Activated T-cell treated with anti-CD3 and anti-CD28 coated beads, Interleukin-2, amount 50 U/mL, for 24 hours (primary cell): ENCODE results near the gene MAST4.

ENCODE experiments used
- DNase-seq: peaks from one replicate; pipeline ENCODE4 v3.0.0-alpha.2; 2020
- H3K27ac Mint-ChIP-seq: 2 replicates; pipeline ENCODE4 v1.8.0; 2020; ENCODE audit warnings: mild to moderate bottlenecking, mixed read lengths
- H3K27me3 Mint-ChIP-seq: 2 replicates; pipeline ENCODE4 v1.8.0; 2020; ENCODE audit warnings: mixed read lengths
- H3K36me3 Mint-ChIP-seq: 2 replicates; pipeline ENCODE4 v1.8.0; 2020; ENCODE audit warnings: low read depth, mixed read lengths
- H3K4me1 Mint-ChIP-seq: 2 replicates; pipeline ENCODE4 v1.8.0; 2020; ENCODE audit warnings: low read depth, mixed read lengths
- H3K4me3 Mint-ChIP-seq: 2 replicates; pipeline ENCODE4 v1.8.0; 2020; ENCODE audit warnings: mild to moderate bottlenecking, moderate library complexity, mixed read lengths
- H3K9me3 Mint-ChIP-seq: 2 replicates; pipeline ENCODE4 v1.8.0; 2020; ENCODE audit warnings: mixed read lengths

MAST4 gene

GRCh38 chr5:66993448-66993847, 397.3 kb downstream of the MAST4 start:
- H3K36me3 Mint-ChIP-seq, result no peaks in the 10 kb centered on the region
- H3K4me1 Mint-ChIP-seq, result no peaks in the 10 kb centered on the region
- H3K27ac Mint-ChIP-seq, result no peak overlapping the region
- DNase-seq, result no peak
- H3K9me3 Mint-ChIP-seq, result no peaks in the 10 kb centered on the region
- H3K4me3 Mint-ChIP-seq, result no peak overlapping the region
- H3K27me3 Mint-ChIP-seq, result no peaks in the 10 kb centered on the region

DNA sequence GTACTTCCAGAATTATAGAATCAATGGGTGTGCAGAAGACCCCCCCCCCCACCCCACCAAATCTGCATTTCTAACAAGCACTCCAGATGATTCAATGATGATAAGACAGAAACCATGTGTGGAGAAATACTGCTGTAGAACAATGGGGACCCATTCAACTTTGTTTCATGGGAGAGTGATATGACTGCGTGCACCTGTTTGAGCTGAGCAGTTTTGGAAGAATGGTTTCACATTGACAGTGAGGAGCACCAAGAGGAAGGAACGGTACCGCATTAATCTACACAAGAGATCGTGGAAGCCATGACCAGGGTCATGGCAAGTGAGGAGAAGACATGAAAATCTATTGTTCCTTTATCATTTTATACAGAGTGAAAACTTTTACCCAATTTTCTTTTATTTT, 397.7 kb downstream of the MAST4 start:
- H3K36me3 Mint-ChIP-seq, result no peaks in the 10 kb centered on the region
- no peak for DNase-seq
- H3K4me1 Mint-ChIP-seq, result no peaks in the 10 kb centered on the region
- no peaks in the 10 kb centered on the region for H3K9me3 Mint-ChIP-seq
- no peaks in the 10 kb centered on the region for H3K27me3 Mint-ChIP-seq
- H3K27ac Mint-ChIP-seq, result no peak overlapping the region
- H3K4me3 Mint-ChIP-seq, result no peak overlapping the region

- Mint-ChIP-seq H3K4me3 (no peak overlapping the region), H3K9me3 (no peaks in the 10 kb centered on the region), H3K4me1 (no peaks in the 10 kb centered on the region), H3K27ac (no peak overlapping the region), H3K36me3 (no peaks in the 10 kb centered on the region), H3K27me3 (no peaks in the 10 kb centered on the region)
- no peak for DNase-seq
Measured at GRCh38 chr5:66994790-66995189, 398.6 kb downstream of the MAST4 start.

- no peaks in the 10 kb centered on the region for H3K27me3 Mint-ChIP-seq
- no peak overlapping the region for H3K4me3 Mint-ChIP-seq
- peaks cover 11% of the 10 kb centered on the region for H3K36me3 Mint-ChIP-seq
- H3K27ac Mint-ChIP-seq, result no peak overlapping the region
- peaks cover 33% of the 10 kb centered on the region for H3K4me1 Mint-ChIP-seq
- DNase-seq, result no peak
- no peaks in the 10 kb centered on the region for H3K9me3 Mint-ChIP-seq
Measured at GRCh38 chr5:67000794-67001475, 404.7 kb downstream of the MAST4 start.

DNA sequence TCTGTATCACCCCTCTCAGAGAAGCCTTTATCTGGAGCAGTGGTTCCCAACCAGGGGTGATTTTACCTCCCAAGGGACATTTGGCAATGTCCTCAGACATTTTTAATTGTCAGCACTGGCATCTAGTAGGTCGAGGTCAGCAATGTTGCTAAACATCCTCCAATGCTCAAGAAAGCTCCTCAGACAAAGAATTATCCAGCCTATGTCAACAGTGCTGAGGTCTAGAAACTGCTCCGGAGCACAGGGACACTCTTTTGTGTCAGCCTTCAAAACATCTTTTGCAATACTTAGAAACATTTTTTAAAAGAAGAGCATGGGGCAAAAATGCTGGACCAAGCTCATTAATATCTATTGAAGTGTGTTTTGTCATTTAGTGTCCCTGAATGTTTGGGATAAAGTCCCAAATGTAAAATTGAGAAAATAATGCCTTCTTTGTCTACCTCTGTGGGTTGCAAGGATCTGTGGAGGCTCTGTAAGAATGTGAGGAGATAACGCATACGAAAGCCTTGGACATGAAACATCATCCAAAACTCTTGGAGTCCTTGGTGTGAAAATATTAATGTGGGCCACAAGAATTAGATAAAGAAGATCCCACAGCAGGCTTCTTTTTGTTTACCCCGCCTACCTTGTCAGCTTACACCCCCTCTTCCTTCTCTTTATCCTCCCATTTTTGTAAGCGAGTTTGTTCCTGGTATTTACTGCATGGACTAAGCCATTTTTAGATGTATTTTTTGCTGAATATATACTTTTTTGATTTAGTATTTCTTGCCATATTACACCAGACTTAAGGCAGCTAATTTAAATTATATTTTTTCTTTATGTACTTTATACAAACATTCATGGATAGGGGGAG, 406.9 kb downstream of the MAST4 start:
- H3K4me3 Mint-ChIP-seq, result peak overlapping the region; percentile 65
- H3K36me3 Mint-ChIP-seq, result peaks cover 11% of the 10 kb centered on the region
- no peak for DNase-seq
- peaks cover 54% of the 10 kb centered on the region for H3K4me1 Mint-ChIP-seq
- no peaks in the 10 kb centered on the region for H3K27me3 Mint-ChIP-seq
- no peak overlapping the region for H3K27ac Mint-ChIP-seq
- no peaks in the 10 kb centered on the region for H3K9me3 Mint-ChIP-seq

GRCh38 chr5:67003685-67003934, 407.4 kb downstream of the MAST4 start:
- H3K27me3 Mint-ChIP-seq, result no peaks in the 10 kb centered on the region
- no peaks in the 10 kb centered on the region for H3K9me3 Mint-ChIP-seq
- peaks cover 11% of the 10 kb centered on the region for H3K36me3 Mint-ChIP-seq
- H3K4me3 Mint-ChIP-seq, result peak overlapping the region; percentile 65
- peaks cover 60% of the 10 kb centered on the region for H3K4me1 Mint-ChIP-seq
- H3K27ac Mint-ChIP-seq, result peak overlapping the region; percentile 76
- no peak for DNase-seq

DNA sequence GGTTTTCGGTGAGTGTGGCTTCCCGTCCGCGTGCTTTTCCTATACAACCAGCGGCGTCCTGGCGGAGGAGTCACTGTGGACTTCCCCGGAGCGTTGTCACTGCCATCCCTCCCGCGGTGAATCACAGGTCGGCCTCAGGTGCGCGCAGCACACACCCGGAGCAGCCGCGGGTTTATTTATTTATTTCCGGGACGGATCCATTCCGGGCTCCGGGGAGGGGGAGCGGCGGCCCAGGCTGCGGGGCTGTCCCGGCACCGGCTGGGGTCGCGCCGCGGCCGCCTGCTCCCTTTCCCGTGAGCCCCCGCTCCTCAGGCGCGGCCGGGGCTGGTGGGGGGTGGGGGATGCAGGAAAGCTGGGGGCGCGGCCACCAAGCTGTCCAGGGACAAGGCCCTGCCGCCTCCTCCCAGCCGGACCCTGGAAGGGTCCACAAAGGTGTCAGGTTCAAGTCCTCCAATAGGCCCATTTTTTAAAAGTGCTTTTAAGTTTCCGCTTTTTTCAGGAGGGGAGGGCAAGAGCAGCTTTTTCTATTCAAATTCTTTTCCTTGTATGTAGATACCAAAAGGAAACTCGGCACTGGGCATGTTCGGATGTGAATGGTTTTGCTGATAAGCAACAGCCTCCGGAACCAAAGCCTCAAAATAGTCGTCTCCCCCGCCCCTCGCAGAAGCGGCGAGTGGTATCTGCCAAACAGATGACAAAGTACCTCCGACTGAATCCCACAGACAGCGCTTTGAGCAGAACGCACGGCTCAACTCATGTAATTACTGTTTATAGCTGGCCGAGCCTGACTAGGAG, 407.9 kb downstream of the MAST4 start:
- peak overlapping the region; percentile 86 for H3K4me3 Mint-ChIP-seq

GRCh38 chr5:67004730-67005350, 408.6 kb downstream of the MAST4 start:
- no peaks in the 10 kb centered on the region for H3K9me3 Mint-ChIP-seq
- peaks cover 72% of the 10 kb centered on the region for H3K4me1 Mint-ChIP-seq
- peak overlapping the region; percentile 96 for H3K27ac Mint-ChIP-seq
- peak overlapping the region; percentile 86 for H3K4me3 Mint-ChIP-seq
- no peak for DNase-seq
- H3K27me3 Mint-ChIP-seq, result no peaks in the 10 kb centered on the region
- peaks cover 11% of the 10 kb centered on the region for H3K36me3 Mint-ChIP-seq

More for the DNA sequence above, 407.9 kb downstream of the MAST4 start:
- H3K9me3 Mint-ChIP-seq, result no peaks in the 10 kb centered on the region
- DNase-seq, result peak; percentile 88
- H3K36me3 Mint-ChIP-seq, result peaks cover 11% of the 10 kb centered on the region
- H3K4me1 Mint-ChIP-seq, result peaks cover 65% of the 10 kb centered on the region
- H3K27ac Mint-ChIP-seq, result peak overlapping the region; percentile 96
- H3K27me3 Mint-ChIP-seq, result no peaks in the 10 kb centered on the region

DNA sequence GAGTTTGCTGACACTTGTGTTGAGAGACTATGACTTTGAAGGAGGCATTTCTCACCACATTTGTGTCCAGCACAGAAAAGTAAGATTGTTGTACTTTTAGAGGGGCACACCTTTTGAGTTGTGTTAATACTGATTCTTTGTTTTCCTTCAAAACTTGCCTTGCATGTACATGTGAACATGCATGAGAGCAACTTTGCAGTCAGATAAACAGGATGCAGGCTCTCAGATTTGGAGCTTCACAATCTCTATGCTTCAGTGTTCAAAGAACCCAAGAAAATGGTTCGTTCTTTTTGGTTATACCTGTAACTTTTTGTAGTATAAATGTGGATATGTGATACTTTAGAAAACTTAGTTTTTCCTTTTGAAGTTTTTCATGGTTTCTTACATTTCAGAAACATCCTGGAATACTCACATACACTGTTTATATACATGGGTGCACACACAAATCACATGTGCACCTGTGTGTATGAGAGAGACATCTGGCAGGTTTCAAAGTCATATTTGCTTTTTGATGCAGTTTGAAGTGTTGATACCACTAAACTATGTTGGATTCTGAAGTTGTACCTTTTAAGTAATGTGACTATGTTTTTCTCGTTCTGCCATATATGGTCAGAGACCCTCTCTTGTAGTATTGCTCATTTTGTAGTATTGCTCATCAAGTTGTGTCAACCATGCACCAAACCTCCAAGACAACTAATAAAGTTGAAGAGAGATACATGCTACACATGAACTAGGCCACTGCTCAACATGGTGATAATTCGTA, 409.7 kb downstream of the MAST4 start:
- peaks cover 11% of the 10 kb centered on the region for H3K36me3 Mint-ChIP-seq
- H3K4me1 Mint-ChIP-seq, result peaks cover 83% of the 10 kb centered on the region
- peak overlapping the region; percentile 86 for H3K4me3 Mint-ChIP-seq
- no peaks in the 10 kb centered on the region for H3K27me3 Mint-ChIP-seq
- peak overlapping the region; percentile 96 for H3K27ac Mint-ChIP-seq
- H3K9me3 Mint-ChIP-seq, result no peaks in the 10 kb centered on the region
- DNase-seq, result no peak

DNA sequence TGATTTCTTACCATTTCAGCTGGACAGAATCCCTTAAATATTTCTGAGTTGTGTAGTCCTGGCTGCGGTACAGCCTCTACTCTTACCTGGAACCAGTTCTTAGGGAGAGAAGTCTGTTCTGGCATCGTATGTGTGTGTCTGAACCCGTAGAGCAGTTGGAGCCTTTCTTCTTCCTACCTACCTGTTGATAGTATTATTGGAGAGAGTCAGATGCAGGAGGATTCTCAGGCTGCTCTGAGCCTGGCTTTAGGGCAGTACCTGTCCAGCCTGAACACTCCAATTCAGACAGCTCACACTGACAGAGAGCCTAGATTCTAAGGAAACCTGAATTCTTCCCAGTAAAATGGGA, 410.3 kb downstream of the MAST4 start:
- no peaks in the 10 kb centered on the region for H3K9me3 Mint-ChIP-seq
- peak overlapping the region; percentile 86 for H3K4me3 Mint-ChIP-seq
- no peaks in the 10 kb centered on the region for H3K27me3 Mint-ChIP-seq
- peaks cover 88% of the 10 kb centered on the region for H3K4me1 Mint-ChIP-seq
- peaks cover 11% of the 10 kb centered on the region for H3K36me3 Mint-ChIP-seq
- no peak for DNase-seq
- peak overlapping the region; percentile 96 for H3K27ac Mint-ChIP-seq

DNA sequence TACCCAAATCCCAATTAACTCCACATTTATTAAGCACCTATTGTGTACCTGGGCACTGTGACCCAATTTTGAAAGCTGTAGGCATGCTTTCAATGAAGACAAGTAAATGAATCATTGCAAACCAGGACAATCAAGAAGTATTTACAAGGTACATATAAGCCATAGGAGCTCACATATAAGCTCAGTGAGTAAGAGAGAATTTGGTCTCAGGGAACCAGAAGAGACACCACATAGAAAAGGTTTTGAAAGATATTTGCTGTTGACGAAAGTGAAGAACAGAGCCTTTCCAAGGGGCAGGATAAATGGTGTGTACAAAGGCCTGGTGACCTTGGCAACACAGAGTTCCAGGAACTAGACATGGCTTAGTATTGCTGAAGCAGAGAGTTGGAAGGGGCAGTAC, 412.8 kb downstream of the MAST4 start:
- peaks cover 11% of the 10 kb centered on the region for H3K36me3 Mint-ChIP-seq
- DNase-seq, result no peak
- no peaks in the 10 kb centered on the region for H3K9me3 Mint-ChIP-seq
- peaks cover 93% of the 10 kb centered on the region for H3K4me1 Mint-ChIP-seq
- peak overlapping the region; percentile 96 for H3K27ac Mint-ChIP-seq
- H3K4me3 Mint-ChIP-seq, result peak overlapping the region; percentile 18
- H3K27me3 Mint-ChIP-seq, result no peaks in the 10 kb centered on the region

DNA sequence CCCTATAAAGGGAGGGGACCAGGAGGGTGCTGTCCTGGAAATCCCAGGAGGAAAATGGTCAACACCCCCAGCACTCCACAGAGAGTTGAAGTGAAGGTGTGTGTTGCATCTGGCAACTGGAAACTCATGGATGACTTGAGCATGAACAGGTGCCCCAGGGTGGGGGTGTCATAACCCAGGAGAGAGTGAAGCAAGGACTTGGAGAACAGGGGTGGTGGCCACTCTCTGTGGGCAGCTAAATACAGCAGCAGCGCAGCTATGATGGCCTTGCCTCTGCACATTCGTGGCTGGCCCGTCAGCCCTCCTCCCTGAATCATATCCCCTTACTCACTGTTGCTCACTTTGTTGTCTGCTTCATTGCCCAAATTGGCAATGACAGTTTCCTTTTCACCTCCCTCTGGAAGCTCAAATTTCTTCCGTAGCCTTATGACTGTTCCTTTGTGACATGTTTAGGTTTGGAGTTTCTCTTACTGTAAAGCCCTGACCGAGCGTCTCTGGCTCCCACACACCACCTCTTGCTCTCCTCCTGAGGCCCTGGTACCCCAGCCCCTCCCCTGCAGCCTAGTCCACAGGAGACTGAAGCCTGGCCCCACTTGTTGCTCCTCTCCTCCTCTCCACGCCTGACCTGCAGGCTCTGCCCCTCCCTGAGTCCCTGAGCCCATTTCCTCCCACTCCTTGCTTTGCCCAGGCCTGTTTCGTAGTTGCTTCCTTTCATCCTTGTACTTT, 414.7 kb downstream of the MAST4 start:
- peaks cover 96% of the 10 kb centered on the region for H3K4me1 Mint-ChIP-seq
- no peaks in the 10 kb centered on the region for H3K9me3 Mint-ChIP-seq
- peak overlapping the region; percentile 90 for H3K27ac Mint-ChIP-seq
- H3K27me3 Mint-ChIP-seq, result no peaks in the 10 kb centered on the region
- H3K4me3 Mint-ChIP-seq, result no peak overlapping the region
- H3K36me3 Mint-ChIP-seq, result no peaks in the 10 kb centered on the region
- no peak for DNase-seq

DNA sequence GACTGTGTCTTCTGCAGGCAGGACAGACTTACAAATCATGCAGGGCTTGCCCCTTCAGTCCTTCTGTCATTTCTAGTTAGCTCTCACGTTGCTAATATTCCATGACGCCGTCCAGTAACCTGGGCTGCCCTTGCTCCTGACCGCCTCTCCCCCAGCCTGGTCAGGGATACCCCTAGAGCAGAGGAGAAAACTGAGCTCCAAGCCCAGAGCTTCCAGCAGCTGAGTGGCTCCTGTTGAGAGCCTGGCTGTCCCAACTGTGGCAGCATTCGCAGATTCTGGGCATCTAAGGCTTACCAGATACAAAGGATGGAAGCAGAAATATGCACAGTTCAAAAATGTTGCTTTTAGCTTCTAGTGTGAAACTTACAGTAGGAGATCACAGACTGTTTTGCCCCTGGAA, 415.2 kb downstream of the MAST4 start:
- H3K27ac Mint-ChIP-seq, result peak overlapping the region; percentile 90
- no peaks in the 10 kb centered on the region for H3K9me3 Mint-ChIP-seq

More for the DNA sequence above, 415.2 kb downstream of the MAST4 start:
- no peak for DNase-seq
- no peaks in the 10 kb centered on the region for H3K27me3 Mint-ChIP-seq
- no peaks in the 10 kb centered on the region for H3K36me3 Mint-ChIP-seq
- no peak overlapping the region for H3K4me3 Mint-ChIP-seq
- peaks cover 93% of the 10 kb centered on the region for H3K4me1 Mint-ChIP-seq
